HEK293 (cell line): ENCODE data around the gene DLX3.

Experiments used
- FEZF1 ChIP-seq: fragments of 450-650 bp; formaldehyde crosslinking; IDR thresholded peaks from 2 replicates; pipeline ENCODE4 v1.5.1; 2016; ENCODE audit warnings: missing biosample characterization, missing genetic modification characterization
- GLIS2 ChIP-seq: fragments of 450-650 bp; formaldehyde crosslinking; IDR thresholded peaks from 2 replicates; pipeline ENCODE4 v1.5.1; 2016; ENCODE audit warnings: missing biosample characterization, missing genetic modification characterization
- HOXD13 ChIP-seq: sonication (generic); formaldehyde crosslinking; IDR thresholded peaks from 2 replicates; pipeline ENCODE4 v1.8.0; 2022; ENCODE audit warnings: missing genetic modification reagents, borderline replicate concordance
- REPIN1 ChIP-seq: fragments of 450-650 bp; formaldehyde crosslinking; IDR thresholded peaks from 2 replicates; pipeline ENCODE4 v1.5.1; 2017; ENCODE audit warnings: missing biosample characterization, missing genetic modification characterization, low read depth
- SCRT2 ChIP-seq: fragments of 450-650 bp; formaldehyde crosslinking; IDR thresholded peaks from 2 replicates; pipeline ENCODE4 v1.5.1; 2016; ENCODE audit warnings: missing biosample characterization, missing genetic modification characterization
- TCF7L2 ChIP-seq: IDR thresholded peaks from 2 replicates; pipeline ENCODE4 v1.6.1; 2011; ENCODE audit warnings: low read depth, mild to moderate bottlenecking, inconsistent platforms, low read length, moderate library complexity, borderline replicate concordance
- YY1 ChIP-seq: fragments of 450-650 bp; formaldehyde crosslinking; IDR thresholded peaks from 2 replicates; pipeline ENCODE4 v1.5.1; 2018; ENCODE audit warnings: missing biosample characterization, missing genetic modification characterization
- YY2 ChIP-seq: fragments of 450-650 bp; formaldehyde crosslinking; IDR thresholded peaks from 2 replicates; pipeline ENCODE4 v1.5.1; 2016; ENCODE audit warnings: missing biosample characterization, missing genetic modification characterization
- ZFP3 ChIP-seq: fragments of 450-650 bp; formaldehyde crosslinking; IDR thresholded peaks from 2 replicates; pipeline ENCODE4 v1.5.1; 2016; ENCODE audit warnings: low read depth, missing biosample characterization, missing genetic modification characterization
- ZNF146 ChIP-seq: fragments of 450-650 bp; formaldehyde crosslinking; IDR thresholded peaks from 2 replicates; pipeline ENCODE4 v1.5.1; 2016; ENCODE audit warnings: missing biosample characterization, missing genetic modification characterization
- ZNF155 ChIP-seq: fragments of 450-650 bp; formaldehyde crosslinking; IDR thresholded peaks from 2 replicates; pipeline ENCODE4 v1.5.1; 2016; ENCODE audit warnings: missing biosample characterization, missing genetic modification characterization
- ZNF175 ChIP-seq: fragments of 450-650 bp; formaldehyde crosslinking; IDR thresholded peaks from 2 replicates; pipeline ENCODE4 v1.5.1; 2016; ENCODE audit warnings: missing biosample characterization, missing genetic modification characterization
- ZNF23 ChIP-seq: fragments of 450-650 bp; formaldehyde crosslinking; IDR thresholded peaks from 2 replicates; pipeline ENCODE4 v1.5.1; 2016; ENCODE audit warnings: missing biosample characterization, missing genetic modification characterization, borderline replicate concordance
- ZNF266 ChIP-seq: fragments of 450-650 bp; formaldehyde crosslinking; IDR thresholded peaks from 2 replicates; pipeline ENCODE4 v1.5.1; 2016; ENCODE audit warnings: missing biosample characterization, missing genetic modification characterization, low read depth
- ZNF292 ChIP-seq: fragments of 450-650 bp; formaldehyde crosslinking; IDR thresholded peaks from 2 replicates; pipeline ENCODE4 v1.5.1; 2016; ENCODE audit warnings: low read depth, missing biosample characterization, missing genetic modification characterization, borderline replicate concordance
- ZNF341 ChIP-seq: fragments of 450-650 bp; formaldehyde crosslinking; IDR thresholded peaks from 2 replicates; pipeline ENCODE4; 2016; ENCODE audit warnings: low read depth, missing biosample characterization, missing genetic modification characterization
- ZNF391 ChIP-seq: fragments of 450-650 bp; formaldehyde crosslinking; IDR thresholded peaks from 2 replicates; pipeline ENCODE4 v1.5.1; 2016; ENCODE audit warnings: low read depth, missing biosample characterization, missing genetic modification characterization, borderline replicate concordance
- ZNF433 ChIP-seq: fragments of 450-650 bp; formaldehyde crosslinking; IDR thresholded peaks from 2 replicates; pipeline ENCODE4 v1.5.1; 2016; ENCODE audit warnings: missing biosample characterization, missing genetic modification characterization, low read depth
- ZNF544 ChIP-seq: fragments of 450-650 bp; formaldehyde crosslinking; IDR thresholded peaks from 2 replicates; pipeline ENCODE4 v1.5.0; 2017; ENCODE audit warnings: missing biosample characterization, missing genetic modification characterization
- TF ChIP-seq, protein P1 (sequence below): fragments of 450-650 bp; formaldehyde crosslinking; IDR thresholded peaks from 2 replicates; pipeline ENCODE4 v1.5.1; 2017; ENCODE audit warnings: missing biosample characterization, missing genetic modification characterization
- TF ChIP-seq, protein P2 (sequence below): fragments of 450-650 bp; formaldehyde crosslinking; IDR thresholded peaks from 2 replicates; pipeline ENCODE4 v1.5.1; 2016; ENCODE audit warnings: missing biosample characterization, missing genetic modification characterization, borderline replicate concordance
- TF ChIP-seq, protein P3 (sequence below): fragments of 450-650 bp; formaldehyde crosslinking; IDR thresholded peaks from 2 replicates; pipeline ENCODE4 v1.5.1; 2016; ENCODE audit warnings: missing biosample characterization, missing genetic modification characterization
- TF ChIP-seq, protein P4 (sequence below): fragments of 450-650 bp; formaldehyde crosslinking; IDR thresholded peaks from 2 replicates; pipeline ENCODE4 v1.5.1; 2016; ENCODE audit warnings: missing biosample characterization, missing genetic modification characterization, low read depth
- TF ChIP-seq, protein P5 (sequence below): fragments of 450-650 bp; formaldehyde crosslinking; IDR thresholded peaks from 2 replicates; pipeline ENCODE4 v1.5.1; 2016; ENCODE audit warnings: missing biosample characterization, missing genetic modification characterization

The DLX3 gene

DNA sequence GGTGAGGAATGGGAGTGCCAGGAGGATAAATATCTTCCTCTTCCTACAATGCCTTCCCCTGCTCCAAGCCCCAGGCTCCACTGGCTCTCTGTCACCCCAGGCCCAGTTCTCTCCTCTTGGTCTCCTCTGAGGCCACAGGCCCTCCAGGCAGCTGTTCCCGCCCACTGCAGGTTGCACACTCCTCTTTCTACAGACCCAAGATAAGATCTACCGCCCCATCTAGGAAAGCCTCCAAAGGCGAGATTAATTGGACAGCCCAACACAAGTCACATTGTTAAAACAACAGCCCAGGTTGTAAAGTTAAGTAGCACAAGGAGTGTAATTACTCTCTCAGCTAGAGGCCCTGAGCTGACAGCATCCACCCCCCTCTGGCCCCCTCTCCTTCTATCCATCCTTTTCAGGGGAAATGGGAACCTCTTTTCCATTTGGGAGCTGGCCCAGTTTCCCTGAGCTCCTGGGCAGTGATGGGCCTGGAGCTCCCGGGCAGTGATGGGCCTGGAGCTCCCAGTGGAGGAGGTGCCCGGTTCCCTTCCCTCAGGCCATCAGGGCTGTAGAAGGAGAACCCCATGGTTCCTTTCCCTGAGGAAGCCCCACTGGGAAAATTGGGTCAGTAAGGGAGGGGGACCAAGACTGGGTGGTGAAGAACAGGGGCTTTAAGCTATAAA is 18.7 kb downstream of the DLX3 start (continued):
- TF ChIP-seq, protein P1, sequence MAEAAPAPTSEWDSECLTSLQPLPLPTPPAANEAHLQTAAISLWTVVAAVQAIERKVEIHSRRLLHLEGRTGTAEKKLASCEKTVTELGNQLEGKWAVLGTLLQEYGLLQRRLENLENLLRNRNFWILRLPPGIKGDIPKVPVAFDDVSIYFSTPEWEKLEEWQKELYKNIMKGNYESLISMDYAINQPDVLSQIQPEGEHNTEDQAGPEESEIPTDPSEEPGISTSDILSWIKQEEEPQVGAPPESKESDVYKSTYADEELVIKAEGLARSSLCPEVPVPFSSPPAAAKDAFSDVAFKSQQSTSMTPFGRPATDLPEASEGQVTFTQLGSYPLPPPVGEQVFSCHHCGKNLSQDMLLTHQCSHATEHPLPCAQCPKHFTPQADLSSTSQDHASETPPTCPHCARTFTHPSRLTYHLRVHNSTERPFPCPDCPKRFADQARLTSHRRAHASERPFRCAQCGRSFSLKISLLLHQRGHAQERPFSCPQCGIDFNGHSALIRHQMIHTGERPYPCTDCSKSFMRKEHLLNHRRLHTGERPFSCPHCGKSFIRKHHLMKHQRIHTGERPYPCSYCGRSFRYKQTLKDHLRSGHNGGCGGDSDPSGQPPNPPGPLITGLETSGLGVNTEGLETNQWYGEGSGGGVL: peak; percentile 97
- TF ChIP-seq ZNF146 (peak; percentile 44; the same call in 1 of the 2 replicates), TCF7L2 (peak; percentile 93), ZNF544 (tag by site-specific recombination) (no peak), SCRT2 (tag by site-specific recombination) (peak; percentile 25; the same call in 1 of the 2 replicates), FEZF1 (tag by site-specific recombination) (peak; percentile 95), ZNF266 (tag by site-specific recombination) (no peak), YY2 (tag by site-specific recombination) (no peak), GLIS2 (tag by site-specific recombination) (0 out of 2 replicates have a peak, but pooled peaks have one; percentile 25), ZNF391 (tag by site-specific recombination) (peak; percentile 96), REPIN1 (tag by site-specific recombination) (no peak), ZNF341 (tag by site-specific recombination) (peak; percentile 75), ZNF23 (tag by site-specific recombination) (no peak), ZFP3 (tag by site-specific recombination) (no peak), ZNF155 (no peak), YY1 (tag by site-specific recombination) (no peak), ZNF433 (no peak), ZNF175 (tag by site-specific recombination) (no peak), ZNF292 (no peak), HOXD13 (CRISPR knock-in tag) (peak; percentile 88; the same call in 1 of the 2 replicates)
- TF ChIP-seq, protein P2, sequence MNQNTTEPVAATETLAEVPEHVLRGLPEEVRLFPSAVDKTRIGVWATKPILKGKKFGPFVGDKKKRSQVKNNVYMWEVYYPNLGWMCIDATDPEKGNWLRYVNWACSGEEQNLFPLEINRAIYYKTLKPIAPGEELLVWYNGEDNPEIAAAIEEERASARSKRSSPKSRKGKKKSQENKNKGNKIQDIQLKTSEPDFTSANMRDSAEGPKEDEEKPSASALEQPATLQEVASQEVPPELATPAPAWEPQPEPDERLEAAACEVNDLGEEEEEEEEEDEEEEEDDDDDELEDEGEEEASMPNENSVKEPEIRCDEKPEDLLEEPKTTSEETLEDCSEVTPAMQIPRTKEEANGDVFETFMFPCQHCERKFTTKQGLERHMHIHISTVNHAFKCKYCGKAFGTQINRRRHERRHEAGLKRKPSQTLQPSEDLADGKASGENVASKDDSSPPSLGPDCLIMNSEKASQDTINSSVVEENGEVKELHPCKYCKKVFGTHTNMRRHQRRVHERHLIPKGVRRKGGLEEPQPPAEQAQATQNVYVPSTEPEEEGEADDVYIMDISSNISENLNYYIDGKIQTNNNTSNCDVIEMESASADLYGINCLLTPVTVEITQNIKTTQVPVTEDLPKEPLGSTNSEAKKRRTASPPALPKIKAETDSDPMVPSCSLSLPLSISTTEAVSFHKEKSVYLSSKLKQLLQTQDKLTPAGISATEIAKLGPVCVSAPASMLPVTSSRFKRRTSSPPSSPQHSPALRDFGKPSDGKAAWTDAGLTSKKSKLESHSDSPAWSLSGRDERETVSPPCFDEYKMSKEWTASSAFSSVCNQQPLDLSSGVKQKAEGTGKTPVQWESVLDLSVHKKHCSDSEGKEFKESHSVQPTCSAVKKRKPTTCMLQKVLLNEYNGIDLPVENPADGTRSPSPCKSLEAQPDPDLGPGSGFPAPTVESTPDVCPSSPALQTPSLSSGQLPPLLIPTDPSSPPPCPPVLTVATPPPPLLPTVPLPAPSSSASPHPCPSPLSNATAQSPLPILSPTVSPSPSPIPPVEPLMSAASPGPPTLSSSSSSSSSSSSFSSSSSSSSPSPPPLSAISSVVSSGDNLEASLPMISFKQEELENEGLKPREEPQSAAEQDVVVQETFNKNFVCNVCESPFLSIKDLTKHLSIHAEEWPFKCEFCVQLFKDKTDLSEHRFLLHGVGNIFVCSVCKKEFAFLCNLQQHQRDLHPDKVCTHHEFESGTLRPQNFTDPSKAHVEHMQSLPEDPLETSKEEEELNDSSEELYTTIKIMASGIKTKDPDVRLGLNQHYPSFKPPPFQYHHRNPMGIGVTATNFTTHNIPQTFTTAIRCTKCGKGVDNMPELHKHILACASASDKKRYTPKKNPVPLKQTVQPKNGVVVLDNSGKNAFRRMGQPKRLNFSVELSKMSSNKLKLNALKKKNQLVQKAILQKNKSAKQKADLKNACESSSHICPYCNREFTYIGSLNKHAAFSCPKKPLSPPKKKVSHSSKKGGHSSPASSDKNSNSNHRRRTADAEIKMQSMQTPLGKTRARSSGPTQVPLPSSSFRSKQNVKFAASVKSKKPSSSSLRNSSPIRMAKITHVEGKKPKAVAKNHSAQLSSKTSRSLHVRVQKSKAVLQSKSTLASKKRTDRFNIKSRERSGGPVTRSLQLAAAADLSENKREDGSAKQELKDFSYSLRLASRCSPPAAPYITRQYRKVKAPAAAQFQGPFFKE (tag by site-specific recombination): no peak
- TF ChIP-seq, protein P3, sequence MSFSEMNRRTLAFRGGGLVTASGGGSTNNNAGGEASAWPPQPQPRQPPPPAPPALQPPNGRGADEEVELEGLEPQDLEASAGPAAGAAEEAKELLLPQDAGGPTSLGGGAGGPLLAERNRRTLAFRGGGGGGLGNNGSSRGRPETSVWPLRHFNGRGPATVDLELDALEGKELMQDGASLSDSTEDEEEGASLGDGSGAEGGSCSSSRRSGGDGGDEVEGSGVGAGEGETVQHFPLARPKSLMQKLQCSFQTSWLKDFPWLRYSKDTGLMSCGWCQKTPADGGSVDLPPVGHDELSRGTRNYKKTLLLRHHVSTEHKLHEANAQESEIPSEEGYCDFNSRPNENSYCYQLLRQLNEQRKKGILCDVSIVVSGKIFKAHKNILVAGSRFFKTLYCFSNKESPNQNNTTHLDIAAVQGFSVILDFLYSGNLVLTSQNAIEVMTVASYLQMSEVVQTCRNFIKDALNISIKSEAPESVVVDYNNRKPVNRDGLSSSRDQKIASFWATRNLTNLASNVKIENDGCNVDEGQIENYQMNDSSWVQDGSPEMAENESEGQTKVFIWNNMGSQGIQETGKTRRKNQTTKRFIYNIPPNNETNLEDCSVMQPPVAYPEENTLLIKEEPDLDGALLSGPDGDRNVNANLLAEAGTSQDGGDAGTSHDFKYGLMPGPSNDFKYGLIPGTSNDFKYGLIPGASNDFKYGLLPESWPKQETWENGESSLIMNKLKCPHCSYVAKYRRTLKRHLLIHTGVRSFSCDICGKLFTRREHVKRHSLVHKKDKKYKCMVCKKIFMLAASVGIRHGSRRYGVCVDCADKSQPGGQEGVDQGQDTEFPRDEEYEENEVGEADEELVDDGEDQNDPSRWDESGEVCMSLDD (tag by site-specific recombination): no peak; the same call in 1 of the 2 replicates
- TF ChIP-seq, protein P4, sequence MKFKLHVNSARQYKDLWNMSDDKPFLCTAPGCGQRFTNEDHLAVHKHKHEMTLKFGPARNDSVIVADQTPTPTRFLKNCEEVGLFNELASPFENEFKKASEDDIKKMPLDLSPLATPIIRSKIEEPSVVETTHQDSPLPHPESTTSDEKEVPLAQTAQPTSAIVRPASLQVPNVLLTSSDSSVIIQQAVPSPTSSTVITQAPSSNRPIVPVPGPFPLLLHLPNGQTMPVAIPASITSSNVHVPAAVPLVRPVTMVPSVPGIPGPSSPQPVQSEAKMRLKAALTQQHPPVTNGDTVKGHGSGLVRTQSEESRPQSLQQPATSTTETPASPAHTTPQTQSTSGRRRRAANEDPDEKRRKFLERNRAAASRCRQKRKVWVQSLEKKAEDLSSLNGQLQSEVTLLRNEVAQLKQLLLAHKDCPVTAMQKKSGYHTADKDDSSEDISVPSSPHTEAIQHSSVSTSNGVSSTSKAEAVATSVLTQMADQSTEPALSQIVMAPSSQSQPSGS (tag by site-specific recombination): peak; percentile 56; the same call in 1 of the 2 replicates
- TF ChIP-seq, protein P5, sequence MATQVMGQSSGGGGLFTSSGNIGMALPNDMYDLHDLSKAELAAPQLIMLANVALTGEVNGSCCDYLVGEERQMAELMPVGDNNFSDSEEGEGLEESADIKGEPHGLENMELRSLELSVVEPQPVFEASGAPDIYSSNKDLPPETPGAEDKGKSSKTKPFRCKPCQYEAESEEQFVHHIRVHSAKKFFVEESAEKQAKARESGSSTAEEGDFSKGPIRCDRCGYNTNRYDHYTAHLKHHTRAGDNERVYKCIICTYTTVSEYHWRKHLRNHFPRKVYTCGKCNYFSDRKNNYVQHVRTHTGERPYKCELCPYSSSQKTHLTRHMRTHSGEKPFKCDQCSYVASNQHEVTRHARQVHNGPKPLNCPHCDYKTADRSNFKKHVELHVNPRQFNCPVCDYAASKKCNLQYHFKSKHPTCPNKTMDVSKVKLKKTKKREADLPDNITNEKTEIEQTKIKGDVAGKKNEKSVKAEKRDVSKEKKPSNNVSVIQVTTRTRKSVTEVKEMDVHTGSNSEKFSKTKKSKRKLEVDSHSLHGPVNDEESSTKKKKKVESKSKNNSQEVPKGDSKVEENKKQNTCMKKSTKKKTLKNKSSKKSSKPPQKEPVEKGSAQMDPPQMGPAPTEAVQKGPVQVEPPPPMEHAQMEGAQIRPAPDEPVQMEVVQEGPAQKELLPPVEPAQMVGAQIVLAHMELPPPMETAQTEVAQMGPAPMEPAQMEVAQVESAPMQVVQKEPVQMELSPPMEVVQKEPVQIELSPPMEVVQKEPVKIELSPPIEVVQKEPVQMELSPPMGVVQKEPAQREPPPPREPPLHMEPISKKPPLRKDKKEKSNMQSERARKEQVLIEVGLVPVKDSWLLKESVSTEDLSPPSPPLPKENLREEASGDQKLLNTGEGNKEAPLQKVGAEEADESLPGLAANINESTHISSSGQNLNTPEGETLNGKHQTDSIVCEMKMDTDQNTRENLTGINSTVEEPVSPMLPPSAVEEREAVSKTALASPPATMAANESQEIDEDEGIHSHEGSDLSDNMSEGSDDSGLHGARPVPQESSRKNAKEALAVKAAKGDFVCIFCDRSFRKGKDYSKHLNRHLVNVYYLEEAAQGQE (tag by site-specific recombination): no peak; the same call in 1 of the 2 replicates
